Measurements from ENCODE around the gene PPM1L.

The PPM1L gene

DNA sequence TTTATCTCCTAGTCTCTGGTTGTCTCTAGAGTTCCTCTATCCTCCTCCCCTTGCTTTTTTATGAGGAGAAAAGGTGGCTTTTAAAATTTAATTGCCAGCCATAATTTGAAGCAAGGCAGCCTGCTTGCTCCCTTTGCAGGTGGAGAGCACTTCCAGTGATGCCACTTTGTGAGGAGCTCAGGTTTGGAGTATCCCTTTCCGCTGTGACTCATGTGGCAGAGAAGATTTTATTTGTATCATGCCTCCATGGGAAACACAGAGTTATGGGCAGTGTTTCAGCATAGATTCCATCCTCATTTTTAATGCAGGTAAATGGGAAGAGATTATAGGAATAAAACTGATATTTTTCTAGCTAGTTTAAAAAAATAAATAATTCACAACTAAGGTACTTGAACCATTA lies 7.0 kb downstream of the PPM1L start:
- TF ChIP-seq, protein P1, sequence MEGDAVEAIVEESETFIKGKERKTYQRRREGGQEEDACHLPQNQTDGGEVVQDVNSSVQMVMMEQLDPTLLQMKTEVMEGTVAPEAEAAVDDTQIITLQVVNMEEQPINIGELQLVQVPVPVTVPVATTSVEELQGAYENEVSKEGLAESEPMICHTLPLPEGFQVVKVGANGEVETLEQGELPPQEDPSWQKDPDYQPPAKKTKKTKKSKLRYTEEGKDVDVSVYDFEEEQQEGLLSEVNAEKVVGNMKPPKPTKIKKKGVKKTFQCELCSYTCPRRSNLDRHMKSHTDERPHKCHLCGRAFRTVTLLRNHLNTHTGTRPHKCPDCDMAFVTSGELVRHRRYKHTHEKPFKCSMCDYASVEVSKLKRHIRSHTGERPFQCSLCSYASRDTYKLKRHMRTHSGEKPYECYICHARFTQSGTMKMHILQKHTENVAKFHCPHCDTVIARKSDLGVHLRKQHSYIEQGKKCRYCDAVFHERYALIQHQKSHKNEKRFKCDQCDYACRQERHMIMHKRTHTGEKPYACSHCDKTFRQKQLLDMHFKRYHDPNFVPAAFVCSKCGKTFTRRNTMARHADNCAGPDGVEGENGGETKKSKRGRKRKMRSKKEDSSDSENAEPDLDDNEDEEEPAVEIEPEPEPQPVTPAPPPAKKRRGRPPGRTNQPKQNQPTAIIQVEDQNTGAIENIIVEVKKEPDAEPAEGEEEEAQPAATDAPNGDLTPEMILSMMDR (IDR thresholded peaks at IDR 0.05; ENCODE audit: low read depth, low read length): no peak
- no peak overlapping the region for H3K4me3 ChIP-seq (ENCODE audit: low read depth, low read length)

DNA sequence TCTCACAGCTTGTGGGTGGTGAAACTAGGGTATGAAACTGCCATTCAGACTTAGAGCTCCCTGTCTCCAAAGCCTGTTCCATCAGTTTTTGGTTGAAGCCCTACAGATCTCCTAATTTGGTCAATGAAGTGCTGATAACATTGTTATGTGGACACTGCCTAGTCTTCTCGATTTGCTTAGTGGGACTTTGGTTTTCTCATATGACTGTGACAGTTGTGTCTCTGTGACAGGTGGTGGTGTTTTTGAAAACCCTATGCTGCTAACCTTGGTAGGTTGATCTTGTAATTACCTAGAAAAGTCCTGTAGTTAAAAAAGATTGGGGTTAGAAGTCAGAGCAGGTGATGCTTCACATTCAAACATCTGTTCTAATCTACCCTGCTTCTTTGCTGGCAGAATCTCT lies 9.2 kb downstream of the PPM1L start:
- H3K4me3 ChIP-seq (ENCODE audit: low read depth, low read length): no peak overlapping the region
- TF ChIP-seq, protein P1 (IDR thresholded peaks at IDR 0.05; ENCODE audit: low read depth, low read length): no peak

GRCh38 chr3:160768031-160768430 lies 12.0 kb downstream of the PPM1L start:
- TF ChIP-seq, protein P1 (IDR thresholded peaks at IDR 0.05; ENCODE audit: low read depth, low read length): no peak
- H3K4me3 ChIP-seq (ENCODE audit: low read depth, low read length): no peak overlapping the region

- no peak overlapping the region for H3K4me3 ChIP-seq (ENCODE audit: low read depth, low read length)
Observed at GRCh38 chr3:160768918-160769317, 12.9 kb downstream of the PPM1L start.

GRCh38 chr3:160771811-160772459 lies 15.9 kb downstream of the PPM1L start:
- TF ChIP-seq, protein P1 (IDR thresholded peaks at IDR 0.05; ENCODE audit: low read depth, low read length): no peak
- no peak overlapping the region for H3K4me3 ChIP-seq (ENCODE audit: low read depth, low read length)

More at GRCh38 chr3:160768918-160769317, 12.9 kb downstream of the PPM1L start:
- TF ChIP-seq, protein P1 (IDR thresholded peaks at IDR 0.05; ENCODE audit: low read depth, low read length): no peak

DNA sequence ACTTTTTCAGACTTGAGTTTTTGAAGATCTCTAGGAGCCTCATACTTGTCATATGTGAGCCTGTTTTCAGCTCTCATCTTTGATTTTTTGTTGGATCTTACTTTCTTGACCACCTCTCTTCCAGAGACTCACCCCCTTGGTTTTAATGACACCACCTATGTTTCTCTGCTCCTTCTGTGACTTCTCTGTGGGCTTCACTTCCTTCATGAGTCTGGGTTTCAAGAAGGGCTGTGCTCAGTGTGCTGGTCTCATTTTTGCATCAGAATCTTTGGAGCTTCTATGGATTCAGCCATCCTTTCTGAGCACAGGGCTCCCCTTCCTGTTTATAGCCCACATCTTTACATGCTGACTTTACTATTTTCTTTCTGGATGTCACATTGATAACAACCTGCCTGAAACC lies 17.7 kb downstream of the PPM1L start:
- no peak overlapping the region for H3K4me3 ChIP-seq (ENCODE audit: low read depth, low read length)
- TF ChIP-seq, protein P1 (IDR thresholded peaks at IDR 0.05; ENCODE audit: low read depth, low read length): no peak

DNA sequence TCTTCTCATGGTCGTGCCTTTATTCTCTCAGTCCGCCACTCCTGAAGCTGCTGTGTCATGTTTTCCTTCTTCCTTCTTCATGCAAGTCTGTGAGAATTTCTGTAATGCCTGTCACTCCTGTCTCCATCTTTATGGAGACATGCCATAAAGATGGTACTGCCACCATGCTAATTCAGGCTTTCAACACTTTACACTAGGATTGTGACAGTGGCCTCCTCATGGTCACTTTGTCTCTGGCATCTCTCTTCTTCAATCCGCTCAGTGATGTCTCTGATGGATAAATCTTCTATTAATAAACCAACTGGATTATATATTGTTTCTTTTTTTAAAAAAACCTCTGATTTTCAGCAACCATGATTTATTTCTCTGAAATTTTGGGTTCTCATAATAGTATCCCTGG lies 18.1 kb downstream of the PPM1L start:
- H3K4me3 ChIP-seq (ENCODE audit: low read depth, low read length): no peak overlapping the region
- TF ChIP-seq, protein P1 (IDR thresholded peaks at IDR 0.05; ENCODE audit: low read depth, low read length): no peak

Data from WI38 (cell line).